Measurements from ENCODE around the gene MARCHF6. TPM values are rescaled to one million over a fixed set of nuclear protein-coding genes. Genes with fewer than 3 reads are reported as not detected.

MARCHF6 gene
- total and polyA plus RNA-seq, 2 experiments from 2014 or later: 70.8 to 77.5 TPM

GRCh38 chr5:10331341-10331796, 22.1 kb upstream of the MARCHF6 start:
- H3F3A ChIP-seq (replicated peaks; ENCODE audit: low read depth): 0 out of 2 replicates have a peak, but pooled peaks cover 3% of the 10 kb centered on the region
- DNase-seq (ENCODE audit: low spot score): no peak
- H3K27ac ChIP-seq (ENCODE audit: low read depth): no peak overlapping the region
- ATAC-seq: no peak
- no peak for TF ChIP-seq ZNF462 (CRISPR knock-in tag; IDR thresholded peaks at IDR 0.05)
- TF ChIP-seq STAT1 (IDR thresholded peaks at IDR 0.05; ENCODE audit: unreplicated experiment): no peak
- no peak for TF ChIP-seq ZNF331 (CRISPR knock-in tag; IDR thresholded peaks at IDR 0.05; ENCODE audit: low read depth)
- no peak for TF ChIP-seq ZNF114 (CRISPR knock-in tag; IDR thresholded peaks at IDR 0.05)
- no peak for TF ChIP-seq ETS1 (IDR thresholded peaks at IDR 0.05)
- no peak for TF ChIP-seq CTCF (conservative IDR thresholded peaks at IDR 0.05; ENCODE audit: low read depth in 2 of 2)
- no peak overlapping the region for H3K27ac Mint-ChIP-seq
- no peak overlapping the region for H3K4me3 ChIP-seq
- H4K20me1 ChIP-seq (replicated peaks; ENCODE audit: insufficient read depth): no peaks in the 10 kb centered on the region; the same call in 1 of the 2 replicates
- peaks cover 44% of the 10 kb centered on the region for H3K27me3 Mint-ChIP-seq (ENCODE audit: insufficient read depth, low read depth, poor library complexity)
- H3K79me2 ChIP-seq (replicated peaks; ENCODE audit: insufficient read depth): no peaks in the 10 kb centered on the region
- H3K4me1 ChIP-seq (ENCODE audit: insufficient read depth): no peaks in the 10 kb centered on the region; the same call in 1 of the 2 replicates
- peaks cover 56% of the 10 kb centered on the region for H3K27me3 ChIP-seq (ENCODE audit: insufficient read depth)
- no peaks in the 10 kb centered on the region; the same call in 2 of the 3 replicates for H3K9me3 Mint-ChIP-seq
- no peaks in the 10 kb centered on the region for H3K36me3 ChIP-seq (ENCODE audit: insufficient read depth)
- no peak overlapping the region for H2AFZ ChIP-seq
- no peak overlapping the region for H3K4me3 Mint-ChIP-seq
- no peaks in the 10 kb centered on the region for H3K9me2 ChIP-seq (ENCODE audit: insufficient read depth)
- H3K4me1 Mint-ChIP-seq: peaks cover 2% of the 10 kb centered on the region; the same call in 2 of the 3 replicates
- no peak overlapping the region for H3K4me2 ChIP-seq
- H3K36me3 Mint-ChIP-seq (ENCODE audit: low read depth): no peaks in the 10 kb centered on the region; the same call in 2 of the 3 replicates

Data from GM23338 (cell line).